GM12892 (cell line): ENCODE results near the gene ADCY4.
A peak's percentile ranks its signal among the peaks of the same experiment; 100 is the strongest.
"Not testable (repeated sequence)": the region's sequence is repeated elsewhere in the genome, so short reads cannot be mapped to it uniquely, and the experiment has no call there.

Experiments used
- DNase-seq: peaks from one replicate; pipeline ENCODE4 v3.0.0; 2011; ENCODE audit not compliant: insufficient read length
- FAIRE-seq: peaks from 2 replicates; lab custom pipeline; 2011; peaks lifted over from hg19 to GRCh38; lab: Jason Lieb, UNC
- POLR2A ChIP-seq: IDR thresholded peaks from 2 replicates; pipeline ENCODE4 v1.6.1; 2011; ENCODE audit warnings: low read depth, low read length, control low read depth
- POLR2AphosphoS5 ChIP-seq: IDR thresholded peaks from 2 replicates; pipeline ENCODE4 v1.6.1; 2011; ENCODE audit warnings: low read depth, low read length, control low read depth
- TAF1 ChIP-seq: IDR thresholded peaks from 2 replicates; pipeline ENCODE4 v1.6.1; 2011; ENCODE audit warnings: low read depth, mild to moderate bottlenecking, control low read depth, low read length, borderline replicate concordance

The ADCY4 gene

DNA sequence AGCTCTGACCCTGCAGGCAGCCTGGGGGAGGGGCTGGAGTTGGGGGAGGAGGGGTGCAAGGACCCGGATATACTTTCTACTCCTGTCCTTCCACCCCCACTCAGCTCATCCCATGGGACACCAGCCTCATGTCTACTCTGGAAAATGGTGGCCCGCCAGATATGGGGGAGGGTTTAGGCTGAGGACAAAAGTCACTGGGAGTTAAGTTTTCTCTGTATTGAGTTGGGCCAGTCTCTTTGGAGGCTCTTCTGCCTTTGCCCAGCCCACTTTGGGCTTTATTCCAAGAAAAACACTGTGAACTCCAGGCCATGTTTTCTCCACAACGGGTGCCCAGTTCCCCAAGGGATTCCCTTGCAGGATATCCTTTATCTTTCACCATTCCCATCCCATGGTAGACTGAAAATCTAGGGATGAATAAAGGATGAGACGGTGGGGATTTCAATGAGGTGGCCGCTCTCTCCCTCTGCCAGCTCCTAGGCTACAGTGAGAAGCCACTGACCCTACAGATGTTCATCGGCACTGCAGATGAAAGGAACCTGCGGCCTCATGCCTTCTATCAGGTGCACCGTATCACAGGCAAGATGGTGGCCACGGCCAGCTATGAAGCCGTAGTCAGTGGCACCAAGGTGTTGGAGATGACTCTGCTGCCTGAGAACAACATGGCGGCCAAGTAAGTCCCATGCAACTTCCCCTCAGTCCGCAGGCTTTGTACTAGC lies 38.0 kb upstream of the ADCY4 start:
- FAIRE-seq (no peak), DNase-seq (no peak)
- TF ChIP-seq POLR2A (no peak), POLR2AphosphoS5 (no peak)

DNA sequence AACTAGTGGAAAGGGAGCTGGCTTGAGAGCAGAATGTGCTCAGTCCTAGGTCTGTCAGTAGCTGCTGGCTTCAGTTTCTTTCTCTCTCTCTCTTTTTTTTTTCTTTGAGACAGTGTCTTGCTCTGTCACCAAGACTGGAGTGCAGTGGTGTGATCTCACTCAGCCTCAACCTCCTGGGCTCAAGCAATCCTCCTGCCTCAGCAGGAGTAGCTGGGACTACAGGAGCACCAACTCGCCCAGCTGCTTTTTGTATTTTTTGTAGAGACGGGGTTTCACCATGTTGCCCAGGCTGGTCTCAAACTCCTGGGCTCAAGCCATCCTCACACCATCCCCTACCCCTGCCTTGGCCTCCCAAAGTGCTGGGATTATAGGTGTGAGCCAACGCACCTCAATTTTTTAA lies 36.7 kb upstream of the ADCY4 start:
- DNase-seq, FAIRE-seq: not testable (repeated sequence)

DNA sequence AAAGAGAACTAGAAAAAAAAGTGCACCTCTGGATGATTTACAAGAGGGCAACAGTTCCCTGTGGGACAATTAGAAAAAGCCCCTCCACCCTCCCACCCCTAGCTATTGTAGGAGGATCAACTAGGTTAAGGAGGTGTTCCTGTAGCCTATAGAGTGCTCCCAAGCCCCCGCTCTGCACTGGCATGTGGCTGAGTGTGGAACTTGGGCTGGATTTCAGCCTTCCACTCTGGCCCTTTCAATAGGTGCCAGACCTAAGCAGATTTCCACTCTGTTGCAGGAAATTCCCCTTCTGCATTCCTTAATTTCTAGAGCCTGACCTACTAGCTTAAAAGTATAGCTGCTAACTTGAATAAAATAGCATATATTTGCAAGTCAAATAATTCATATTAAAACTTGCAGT lies 35.9 kb upstream of the ADCY4 start:
- FAIRE-seq (no peak), DNase-seq (no peak)
- TF ChIP-seq POLR2A (no peak), TAF1 (no peak), POLR2AphosphoS5 (no peak)

DNA sequence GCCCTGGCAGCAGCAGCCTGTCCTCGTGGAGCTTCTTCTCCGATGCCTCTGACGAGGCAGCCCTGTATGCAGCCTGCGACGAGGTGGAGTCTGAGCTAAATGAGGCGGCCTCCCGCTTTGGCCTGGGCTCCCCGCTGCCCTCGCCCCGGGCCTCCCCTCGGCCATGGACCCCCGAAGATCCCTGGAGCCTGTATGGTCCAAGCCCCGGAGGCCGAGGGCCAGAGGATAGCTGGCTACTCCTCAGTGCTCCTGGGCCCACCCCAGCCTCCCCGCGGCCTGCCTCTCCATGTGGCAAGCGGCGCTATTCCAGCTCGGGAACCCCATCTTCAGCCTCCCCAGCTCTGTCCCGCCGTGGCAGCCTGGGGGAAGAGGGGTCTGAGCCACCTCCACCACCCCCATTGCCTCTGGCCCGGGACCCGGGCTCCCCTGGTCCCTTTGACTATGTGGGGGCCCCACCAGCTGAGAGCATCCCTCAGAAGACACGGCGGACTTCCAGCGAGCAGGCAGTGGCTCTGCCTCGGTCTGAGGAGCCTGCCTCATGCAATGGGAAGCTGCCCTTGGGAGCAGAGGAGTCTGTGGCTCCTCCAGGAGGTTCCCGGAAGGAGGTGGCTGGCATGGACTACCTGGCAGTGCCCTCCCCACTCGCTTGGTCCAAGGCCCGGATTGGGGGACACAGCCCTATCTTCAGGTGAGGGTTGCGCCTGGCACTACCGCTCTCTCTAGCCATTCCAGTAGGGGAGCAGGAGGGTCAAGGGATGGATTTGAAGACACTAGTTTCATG lies 35.2 kb upstream of the ADCY4 start:
- no peak for FAIRE-seq
- DNase-seq: no peak
- TF ChIP-seq POLR2A: no peak
- no peak for TF ChIP-seq POLR2AphosphoS5
- no peak for TF ChIP-seq TAF1

DNA sequence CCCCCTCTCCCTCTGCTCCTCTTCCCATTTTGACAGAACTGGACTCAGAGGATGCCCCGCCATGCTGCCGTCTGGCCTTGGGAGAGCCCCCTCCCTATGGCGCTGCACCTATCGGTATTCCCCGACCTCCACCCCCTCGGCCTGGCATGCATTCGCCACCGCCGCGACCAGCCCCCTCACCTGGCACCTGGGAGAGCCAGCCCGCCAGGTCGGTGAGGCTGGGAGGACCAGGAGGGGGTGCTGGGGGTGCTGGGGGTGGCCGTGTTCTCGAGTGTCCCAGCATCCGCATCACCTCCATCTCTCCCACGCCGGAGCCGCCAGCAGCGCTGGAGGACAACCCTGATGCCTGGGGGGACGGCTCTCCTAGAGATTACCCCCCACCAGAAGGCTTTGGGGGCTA lies 34.6 kb upstream of the ADCY4 start:
- no peak for DNase-seq
- no peak for TF ChIP-seq TAF1
- TF ChIP-seq POLR2A: no peak
- no peak for TF ChIP-seq POLR2AphosphoS5
- FAIRE-seq: no peak

DNA sequence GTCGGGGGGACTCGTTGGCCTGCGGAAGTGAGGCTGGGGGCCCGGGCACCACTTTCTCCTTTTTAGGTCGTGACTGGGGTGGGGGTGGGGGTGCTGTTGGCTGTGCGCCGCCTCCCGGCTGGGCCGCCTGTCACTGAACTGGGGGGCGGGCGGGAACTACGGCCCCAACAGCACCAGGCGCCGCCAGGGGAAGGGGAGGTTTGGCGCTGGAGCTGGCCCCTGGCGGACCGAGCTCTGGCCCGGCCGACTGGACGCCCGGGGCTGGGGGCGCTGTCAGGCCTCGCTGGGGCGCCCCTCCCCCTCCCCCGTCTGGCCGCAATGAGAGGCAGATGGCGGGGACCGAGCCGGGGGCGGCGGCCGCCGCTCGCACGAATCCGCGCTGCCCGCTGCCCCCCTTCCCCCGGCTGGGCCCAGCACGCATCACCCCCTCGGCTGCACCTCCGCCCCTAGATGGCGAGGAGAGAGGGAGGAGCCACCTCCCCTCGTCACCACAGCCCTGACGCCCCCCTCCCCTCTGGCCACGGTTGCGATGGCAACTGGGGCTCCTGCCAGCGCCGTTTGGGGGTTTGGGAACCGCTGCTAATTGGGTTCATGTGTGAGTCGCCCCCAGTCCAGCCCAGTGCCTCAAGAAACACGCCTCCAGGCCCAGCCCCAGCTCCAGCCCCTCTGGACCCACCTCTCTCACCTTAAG lies 33.8 kb upstream of the ADCY4 start:
- DNase-seq (peak; percentile 48), FAIRE-seq (no peak)
- no peak for TF ChIP-seq TAF1
- TF ChIP-seq POLR2A: no peak
- TF ChIP-seq POLR2AphosphoS5: no peak

DNA sequence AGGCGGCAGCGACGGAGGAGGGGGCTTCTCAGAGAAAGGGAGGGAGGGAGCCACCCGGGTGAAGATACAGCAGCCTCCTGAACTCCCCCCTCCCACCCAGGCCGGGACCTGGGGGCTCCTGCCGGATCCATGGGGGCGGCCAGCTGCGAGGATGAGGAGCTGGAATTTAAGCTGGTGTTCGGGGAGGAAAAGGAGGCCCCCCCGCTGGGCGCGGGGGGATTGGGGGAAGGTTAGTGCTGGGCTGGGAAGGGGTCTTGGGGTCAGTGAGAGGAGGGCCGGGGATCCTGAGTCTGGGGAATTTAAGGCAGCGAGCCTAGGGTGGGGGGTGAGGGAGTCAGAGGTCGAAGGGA lies 33.3 kb upstream of the ADCY4 start:
- FAIRE-seq (no peak), DNase-seq (no peak)
- TF ChIP-seq POLR2A (no peak), POLR2AphosphoS5 (no peak), TAF1 (no peak)

DNA sequence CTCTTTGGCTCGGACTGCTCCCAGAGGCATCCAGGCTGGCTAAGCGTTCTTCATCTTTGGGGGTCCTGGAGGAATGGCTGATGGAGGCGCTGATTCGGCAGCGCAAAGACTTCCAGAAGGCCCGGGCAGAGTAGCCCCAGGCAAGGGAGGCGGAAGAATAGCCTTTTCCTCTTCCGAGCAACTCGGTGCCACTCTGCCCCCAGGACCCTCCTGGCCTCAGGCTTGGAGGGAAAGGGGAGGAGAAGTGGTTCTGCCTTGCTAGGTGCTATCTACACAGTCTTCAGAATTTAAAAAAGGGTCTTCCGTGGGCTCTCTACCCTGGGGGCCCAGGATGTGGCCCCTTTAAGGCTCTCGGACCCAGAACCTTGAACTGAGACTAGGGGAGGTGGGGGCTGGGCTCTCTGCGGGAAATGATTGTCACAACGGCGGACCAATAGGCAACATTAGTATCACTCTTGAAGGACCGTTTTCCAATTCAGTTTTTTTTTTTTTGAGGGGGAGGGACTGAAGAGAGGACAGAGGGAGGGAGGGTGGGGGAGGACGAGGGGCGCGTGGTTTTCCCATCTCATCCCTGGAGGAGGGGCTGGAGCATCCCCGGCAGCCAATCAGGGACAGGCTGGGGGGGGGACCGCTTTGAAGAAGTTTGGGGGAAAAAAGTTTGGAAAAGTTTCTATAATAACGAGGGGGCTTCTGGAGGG lies 32.8 kb upstream of the ADCY4 start, which contains the start of gene NFATC4:
Gene NFATC4, plus strand, starts transcription at position 671 of the 698 bp plus-strand sequence. CDS start 157 bp downstream, outside the sequence.
- TF ChIP-seq TAF1 (no peak), POLR2AphosphoS5 (no peak), POLR2A (no peak)
- FAIRE-seq (no peak), DNase-seq (no peak)

DNA sequence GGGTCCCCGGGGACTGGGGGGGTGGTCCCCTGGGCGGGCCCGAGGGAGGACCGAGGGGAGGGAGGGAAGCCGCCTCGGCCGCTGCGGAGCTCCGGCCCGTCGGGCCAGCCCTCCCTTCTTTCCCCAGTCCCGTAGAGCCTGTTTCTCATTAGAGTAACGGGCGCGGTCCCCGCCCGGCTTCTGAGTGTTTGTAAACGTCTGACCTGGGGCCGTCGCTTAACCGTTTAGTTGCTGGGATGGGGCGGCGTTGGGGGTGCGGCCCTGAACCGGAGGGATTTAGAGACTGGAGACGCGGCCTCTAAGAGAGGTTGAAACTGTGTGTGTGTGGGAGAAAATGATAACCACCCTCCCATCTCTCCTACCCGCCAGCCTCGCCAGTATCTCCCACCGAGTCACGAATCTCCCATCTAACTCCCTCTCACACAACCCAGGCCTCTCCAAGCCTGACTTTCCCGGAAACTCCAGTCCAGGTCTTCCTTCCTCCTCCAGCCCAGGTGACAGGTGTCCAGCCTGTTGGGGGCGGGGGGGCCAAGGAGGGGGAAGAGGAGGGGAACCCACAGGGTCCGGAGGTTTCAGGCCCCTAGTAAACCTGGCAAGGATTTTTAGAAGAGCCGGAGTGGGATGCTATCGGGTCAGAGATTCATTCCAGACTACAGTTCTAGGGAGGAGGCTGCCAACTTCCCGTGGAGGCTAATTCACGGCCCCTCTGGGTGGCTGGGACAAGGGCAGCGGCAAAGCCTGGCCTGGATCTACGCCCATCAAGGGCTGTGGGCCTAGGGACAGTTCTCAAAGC lies 32.0 kb upstream of the ADCY4 start:
- DNase-seq: peak; percentile 65
- FAIRE-seq: no peak
- TF ChIP-seq TAF1 (no peak), POLR2AphosphoS5 (no peak), POLR2A (no peak)

DNA sequence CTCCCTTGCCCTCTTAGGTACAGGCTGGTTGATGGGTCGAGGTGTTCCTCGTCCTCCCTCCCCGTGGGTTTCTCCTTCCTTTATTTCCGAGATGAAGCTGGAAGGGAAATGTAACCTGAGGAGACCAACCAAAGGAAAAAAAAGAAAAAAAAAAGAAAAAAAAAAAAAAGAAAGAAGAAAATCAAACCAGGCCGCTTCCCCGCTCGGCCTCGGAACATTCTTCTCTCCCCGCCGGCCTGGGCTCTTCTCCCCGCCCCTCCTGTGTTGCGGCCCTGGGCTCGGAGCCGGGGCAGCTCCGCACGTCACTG lies 31.5 kb upstream of the ADCY4 start:
- no peak for FAIRE-seq
- DNase-seq: no peak
- TF ChIP-seq TAF1 (no peak), POLR2AphosphoS5 (no peak)
